HG03045 (cell line): ENCODE results near the gene HPS3.
A peak's percentile ranks its signal among the peaks of the same experiment; 100 is the strongest.
"Not testable (repeated sequence)": the region's sequence is repeated elsewhere in the genome, so short reads cannot be mapped to it uniquely, and the experiment has no call there.

Experiments used
- ATAC-seq: cut with Tn5 transposase; IDR thresholded peaks from one replicate; pipeline ENCODE4 v1.9.1; 2021; ENCODE audit warnings: mild to moderate bottlenecking, moderate library complexity; ENCODE audit not compliant: unreplicated experiment

The HPS3 gene

DNA sequence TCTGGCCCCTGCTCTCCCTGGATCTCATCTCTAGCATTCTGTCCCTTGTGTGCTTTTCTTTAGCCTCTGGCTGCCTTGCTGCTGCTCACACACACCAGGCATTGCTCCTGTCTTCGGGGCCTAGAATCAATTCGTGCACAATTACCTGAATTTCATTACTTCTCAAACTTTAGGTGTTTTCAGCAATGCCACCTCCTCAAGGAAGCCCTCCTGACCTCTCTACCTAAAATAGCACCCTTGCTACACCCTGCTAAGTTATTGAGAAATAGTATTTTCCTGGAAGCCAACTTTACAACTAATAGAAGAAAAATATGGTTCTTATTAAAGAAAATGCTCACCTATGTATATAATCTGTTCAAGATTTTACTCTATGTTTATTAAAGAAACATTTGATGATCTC lies 51.7 kb downstream of the HPS3 start:
- no peak for ATAC-seq

GRCh38 chr3:149186219-149186618 lies 56.8 kb downstream of the HPS3 start:
- ATAC-seq, result no peak

DNA sequence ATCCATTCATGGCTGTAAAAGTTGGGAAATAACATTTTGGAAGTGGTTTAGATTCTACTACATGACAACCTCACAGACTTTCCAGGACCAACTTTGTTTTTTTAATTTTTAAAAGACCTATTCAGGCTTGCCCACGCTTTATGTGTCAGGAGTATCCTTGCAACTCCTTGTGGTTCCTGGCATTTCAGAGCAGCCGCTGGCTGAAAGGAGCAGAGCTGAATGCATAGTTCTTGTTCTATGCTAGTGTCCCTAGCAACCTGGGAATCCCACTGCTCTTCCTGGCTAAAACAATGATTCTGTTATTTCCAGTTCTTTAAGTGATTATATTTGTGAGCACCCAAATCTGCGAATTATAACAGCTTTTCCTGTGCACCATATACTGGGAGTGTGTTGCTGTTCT lies 57.3 kb downstream of the HPS3 start:
- ATAC-seq, result no peak

DNA sequence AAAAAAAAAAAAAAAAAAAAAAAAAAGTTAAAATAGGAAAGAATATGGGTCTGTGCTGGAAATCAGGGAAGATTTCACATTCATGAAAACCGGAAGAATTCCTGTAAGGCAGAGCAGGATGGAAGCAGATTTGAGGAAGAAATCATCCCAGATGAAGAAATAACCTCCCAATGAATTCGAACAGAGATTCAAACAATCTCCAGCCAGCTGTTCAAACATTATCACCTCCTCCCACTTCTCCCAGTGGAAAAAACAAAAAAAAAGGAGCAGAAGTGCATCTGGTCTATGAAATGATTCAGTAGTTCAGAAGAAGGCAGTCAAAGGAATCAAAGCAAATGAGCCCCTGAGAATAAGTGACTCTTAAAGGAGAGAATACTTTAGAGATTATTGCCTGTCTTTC lies 59.1 kb downstream of the HPS3 start:
- ATAC-seq, result no peak

DNA sequence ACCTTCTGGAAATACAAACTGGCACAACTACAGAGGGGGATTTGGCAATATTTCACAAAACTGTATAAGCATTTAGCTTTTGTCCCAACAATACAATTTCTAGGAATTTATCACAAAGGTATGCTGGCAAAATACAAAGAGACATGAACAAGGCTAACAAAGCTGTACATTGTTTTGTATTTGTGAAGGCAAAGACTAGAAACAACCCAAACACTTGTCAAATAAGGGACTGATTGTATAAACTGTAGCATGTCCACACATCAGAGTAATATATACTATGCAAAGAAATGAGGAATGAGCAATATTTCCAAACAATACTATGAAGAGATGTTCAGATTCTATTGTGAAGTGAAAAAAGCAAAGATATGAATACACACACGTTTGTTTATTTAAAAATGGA lies 65.8 kb downstream of the HPS3 start:
- no peak for ATAC-seq

DNA sequence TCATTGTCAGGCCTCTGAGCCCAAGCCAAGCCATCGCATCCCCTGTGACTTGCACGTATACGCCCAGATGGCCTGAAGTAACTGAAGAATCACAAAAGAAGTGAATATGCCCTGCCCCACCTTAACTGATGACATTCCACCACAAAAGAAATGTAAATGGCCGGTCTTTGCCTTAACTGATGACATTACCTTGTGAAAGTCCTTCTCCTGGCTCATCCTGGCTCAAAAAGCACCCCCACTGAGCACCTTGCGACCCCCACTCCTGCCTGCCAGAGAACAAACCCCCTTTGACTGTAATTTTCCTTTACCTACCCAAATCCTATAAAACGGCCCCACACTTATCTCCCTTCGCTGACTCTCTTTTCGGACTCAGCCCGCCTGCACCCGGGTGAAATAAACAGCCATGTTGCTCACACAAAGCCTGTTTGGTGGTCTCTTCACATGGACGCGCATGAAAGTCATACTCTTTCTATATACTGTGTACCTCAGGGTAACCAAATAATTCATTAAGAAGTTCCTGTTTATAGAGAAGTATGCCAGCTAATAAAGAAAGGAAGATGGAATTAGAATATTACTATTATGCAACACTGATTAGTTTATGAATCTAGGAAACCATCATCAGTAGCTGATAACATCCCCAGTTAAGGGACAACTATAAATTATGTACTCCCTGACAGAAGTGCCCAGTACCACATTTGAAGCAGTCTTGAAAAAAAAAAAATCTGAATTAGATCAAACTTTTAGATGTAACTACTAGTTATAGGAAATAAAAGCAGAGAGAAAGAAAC lies 67.6 kb downstream of the HPS3 start:
- not testable (repeated sequence) for ATAC-seq

DNA sequence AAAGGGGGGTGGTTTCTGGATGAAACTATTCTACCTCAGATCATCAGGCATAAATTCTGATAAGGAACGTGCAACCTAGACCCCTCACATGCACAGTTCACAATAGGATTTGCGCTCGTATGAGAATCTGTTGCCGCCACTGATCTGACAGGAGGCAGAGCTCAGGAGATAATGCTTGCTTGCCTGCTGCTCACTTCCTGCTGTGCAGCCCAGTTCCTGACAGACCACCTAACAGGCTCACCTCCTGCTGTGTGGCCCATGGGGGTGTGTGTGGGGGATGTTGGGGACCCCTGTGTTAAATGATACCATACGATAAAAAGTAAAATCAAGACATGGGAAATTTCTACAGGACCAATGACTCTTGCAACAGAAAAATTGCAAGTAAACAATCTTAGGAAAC lies 68.2 kb downstream of the HPS3 start:
- no peak for ATAC-seq

DNA sequence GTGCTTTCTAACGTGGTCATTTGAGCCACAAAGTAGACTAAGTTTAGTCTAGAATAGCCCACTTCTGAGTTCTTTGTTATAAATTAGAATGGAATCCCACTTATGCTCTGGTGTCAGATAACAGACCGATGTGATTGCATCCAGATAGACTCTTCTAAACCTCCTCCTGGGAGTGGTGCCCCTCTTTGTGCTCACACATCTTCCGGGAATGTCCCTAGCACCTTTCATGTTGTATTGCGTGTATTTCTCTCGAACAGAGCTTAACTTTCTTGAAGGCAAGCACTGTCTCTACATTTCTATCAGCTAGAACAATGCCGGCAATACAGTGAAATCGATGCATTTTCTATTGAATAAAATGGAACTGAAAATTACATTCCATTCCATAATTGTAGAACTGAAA lies 69.2 kb downstream of the HPS3 start:
- ATAC-seq, result no peak

DNA sequence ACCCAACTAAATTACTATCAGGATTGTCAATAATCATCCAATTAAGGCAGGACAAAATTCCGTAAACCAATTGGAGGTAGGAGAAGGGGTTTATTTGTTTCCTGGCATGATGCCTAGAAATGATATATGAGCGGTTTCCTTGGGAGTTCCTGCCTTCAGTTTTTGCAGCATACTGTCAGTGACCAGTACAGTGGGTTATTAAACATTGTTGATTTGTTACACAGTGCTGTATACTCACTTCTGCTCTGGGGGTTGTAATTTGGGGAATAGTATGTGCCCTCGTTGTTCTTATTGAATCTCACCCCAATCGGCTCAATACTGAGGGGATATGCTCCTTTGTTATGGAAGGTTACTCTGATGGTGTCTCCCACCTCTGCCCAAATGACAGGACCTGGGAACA lies 70.0 kb downstream of the HPS3 start:
- ATAC-seq, result no peak

DNA sequence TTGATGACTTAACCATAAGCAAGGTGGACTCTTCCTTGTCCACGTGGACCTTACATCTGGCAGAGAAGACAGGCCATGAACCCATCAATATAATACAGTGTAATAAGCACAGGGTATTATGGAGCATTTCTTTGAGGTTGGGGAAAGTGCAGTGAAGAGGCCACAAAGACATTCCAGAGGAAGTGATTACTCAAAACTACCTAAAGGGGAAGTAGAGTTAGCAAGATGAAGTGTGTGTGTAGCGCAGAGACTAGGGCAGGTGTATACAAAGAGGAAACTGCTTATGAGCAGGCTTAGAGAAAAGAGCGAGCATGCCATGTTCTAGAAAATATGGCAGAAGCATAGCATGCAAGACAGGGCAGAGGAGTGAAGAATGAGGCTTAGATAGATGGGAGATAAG lies 74.3 kb downstream of the HPS3 start:
- peak; percentile 95 for ATAC-seq

GRCh38 chr3:149204390-149204991 lies 75.1 kb downstream of the HPS3 start:
- no peak for ATAC-seq

GRCh38 chr3:149207475-149207874 lies 78.0 kb downstream of the HPS3 start:
- no peak for ATAC-seq

DNA sequence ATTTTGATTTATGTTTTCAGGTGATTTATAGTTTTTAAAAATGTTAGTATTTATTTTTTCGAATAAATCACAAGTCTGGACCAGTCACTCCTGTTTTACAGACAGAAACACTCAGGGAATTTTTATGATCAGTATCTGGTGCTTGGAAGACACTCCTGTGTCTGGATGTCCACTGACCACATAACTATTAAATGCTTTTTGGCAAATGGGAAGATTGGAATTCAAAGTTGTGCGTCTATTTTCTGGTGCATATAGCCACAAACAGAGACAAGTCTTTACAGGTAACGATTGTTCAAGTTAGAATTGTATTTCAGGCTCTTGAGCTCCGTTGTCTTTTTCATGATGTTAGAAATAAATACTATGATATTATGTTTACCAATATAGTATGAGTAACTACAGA lies 80.0 kb downstream of the HPS3 start:
- ATAC-seq, result no peak

GRCh38 chr3:149212386-149212785 lies 82.9 kb downstream of the HPS3 start:
- ATAC-seq, result no peak

DNA sequence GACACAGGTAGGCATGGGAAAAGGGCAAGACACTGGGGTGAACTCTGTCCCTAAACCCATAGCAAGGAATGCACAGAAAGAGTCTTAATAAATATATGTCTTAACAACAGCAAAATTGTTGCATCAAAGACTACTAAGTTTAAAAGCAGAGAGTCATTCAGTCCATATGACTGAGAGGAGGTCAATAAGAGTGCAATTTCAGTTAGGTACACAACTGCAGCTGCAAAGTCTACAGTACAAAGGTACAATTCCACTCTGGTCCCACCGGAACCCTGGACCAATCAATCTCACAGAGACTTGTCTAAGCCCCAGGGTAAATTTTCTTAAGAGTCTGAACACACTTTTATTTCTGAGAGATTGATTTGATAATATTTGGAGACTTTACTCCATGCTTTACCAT lies 85.3 kb downstream of the HPS3 start:
- no peak for ATAC-seq

DNA sequence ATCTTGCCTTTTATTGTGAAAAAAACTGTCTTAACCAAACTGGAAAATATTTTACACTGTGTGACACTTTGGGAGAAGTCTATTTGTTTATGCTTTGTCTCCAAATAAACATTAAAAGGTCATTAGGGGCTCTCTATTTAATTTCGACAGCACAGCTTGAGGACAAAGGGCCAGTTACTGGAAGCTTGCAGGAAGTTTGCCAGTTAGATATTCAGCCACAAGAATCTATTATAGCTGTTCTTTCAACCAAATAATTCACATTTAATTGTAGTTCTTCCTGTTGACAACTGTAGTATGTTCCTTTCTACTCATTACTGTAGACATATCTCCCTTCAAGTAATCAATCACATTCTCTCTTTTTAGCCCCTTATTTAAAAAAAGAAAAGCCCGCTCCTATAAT lies 86.1 kb downstream of the HPS3 start:
- ATAC-seq, result no peak

DNA sequence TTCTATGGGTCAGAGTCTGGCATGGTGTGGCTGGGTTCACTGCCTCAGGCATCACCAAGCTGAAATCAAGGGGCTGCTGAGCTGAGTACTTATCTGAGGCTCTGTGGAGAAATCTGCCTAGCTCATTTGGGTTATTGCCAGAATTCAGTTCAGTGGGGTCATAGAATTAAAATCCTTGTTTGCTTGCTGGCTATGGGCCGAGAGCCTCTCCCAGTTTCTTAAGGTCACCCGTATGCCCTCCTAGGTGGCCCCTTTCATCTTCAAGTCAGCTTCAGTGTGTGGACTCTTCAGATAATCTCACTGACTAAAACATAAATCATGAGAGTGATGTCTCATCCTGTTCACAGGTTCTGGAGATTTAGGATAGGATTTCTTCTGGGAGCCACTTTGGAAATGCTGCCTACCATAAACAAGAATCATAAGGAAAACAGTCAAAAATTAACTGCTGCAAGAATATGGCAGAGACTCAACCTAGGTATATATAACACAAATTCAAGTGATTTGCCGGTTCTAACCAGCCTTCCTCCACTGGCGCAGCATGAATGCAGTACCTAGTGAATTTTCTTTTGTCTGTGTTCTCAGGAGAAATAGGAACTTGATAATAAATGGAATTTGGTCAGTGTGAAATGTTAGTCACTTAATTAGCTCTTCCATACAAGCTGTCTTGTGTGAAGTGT lies 86.9 kb downstream of the HPS3 start:
- no peak for ATAC-seq

- ATAC-seq, result no peak
These were observed 87.9 kb downstream of the HPS3 start for GRCh38 chr3:149217347-149217746.

DNA sequence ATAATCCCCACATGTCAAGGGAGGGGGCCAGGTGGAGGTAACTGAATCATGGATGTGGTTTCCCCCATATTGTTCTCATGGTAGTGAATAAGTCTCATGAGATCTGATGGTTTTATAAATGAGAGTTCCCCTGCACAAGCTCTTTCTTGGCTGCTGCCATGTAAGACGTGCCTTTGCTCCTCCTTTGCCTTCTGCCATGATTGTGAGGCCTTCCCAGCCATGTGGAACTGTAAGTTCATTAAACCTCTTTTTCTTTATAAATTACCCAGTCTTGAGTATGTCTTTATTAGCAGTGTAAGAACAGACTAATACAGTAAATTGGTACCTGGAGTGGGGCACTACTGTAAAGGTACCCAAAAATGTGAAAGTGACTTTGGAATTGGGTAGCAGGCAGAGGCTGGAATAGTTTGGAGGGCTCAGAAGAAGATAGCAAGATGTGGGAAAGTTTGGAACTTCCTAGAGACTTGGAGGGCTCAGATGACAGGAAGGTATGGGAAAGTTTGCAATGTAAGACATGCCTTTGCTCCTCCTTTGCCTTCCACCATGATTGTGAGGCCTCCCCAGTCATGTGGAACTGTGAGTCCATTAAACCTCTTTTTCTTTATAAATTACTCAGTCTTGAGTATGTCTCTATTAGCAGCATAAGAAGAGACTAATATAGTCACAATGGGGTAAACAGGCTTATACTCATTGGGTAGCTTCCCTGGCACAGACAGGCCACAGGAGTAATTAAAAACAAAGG lies 90.1 kb downstream of the HPS3 start:
- not testable (repeated sequence) for ATAC-seq

DNA sequence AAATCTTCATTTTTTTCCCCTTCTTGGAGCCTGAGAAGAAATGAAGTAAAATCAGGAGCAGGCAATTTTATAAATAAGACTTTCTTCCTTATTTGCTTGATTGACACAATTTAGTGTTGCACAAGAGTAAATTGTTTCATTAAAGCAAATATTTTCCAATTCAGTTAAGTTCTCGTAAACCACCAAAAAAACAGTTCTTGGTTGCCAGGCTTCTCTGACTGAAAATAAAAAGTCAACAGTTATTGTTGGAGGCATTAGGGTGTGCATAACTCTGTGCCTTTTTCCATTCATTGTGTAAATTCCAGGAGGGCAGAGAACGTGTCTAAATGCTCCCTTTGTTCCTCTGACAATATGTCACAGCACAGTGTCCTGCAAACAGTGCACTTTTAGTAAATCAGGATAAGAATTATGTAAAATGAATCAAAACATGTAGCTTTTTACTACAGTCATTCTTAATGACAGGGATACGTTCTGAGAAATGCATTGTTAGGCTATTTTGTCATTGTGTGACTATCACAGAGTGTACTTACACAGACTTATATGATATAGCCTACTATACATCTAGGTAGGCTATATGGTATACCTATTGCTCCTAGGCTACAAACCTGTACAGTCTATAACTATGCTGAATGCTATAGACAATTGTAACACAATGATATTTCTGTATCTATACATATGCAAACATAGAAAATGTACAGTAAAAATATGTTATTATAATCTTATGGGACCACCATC lies 92.5 kb downstream of the HPS3 start, which contains the start of gene CP:
Gene CP (minus strand): TSS at position 47 of the 735 bp plus-strand sequence. CDS start 37 bp downstream, at position 10.
- no peak for ATAC-seq
